Amniotic epithelial cell (primary cell): Measurements from ENCODE around the gene P3H1.
A peak's percentile ranks its signal among the peaks of the same experiment; 100 is the strongest.
"Not testable (repeated sequence)": the region's sequence is repeated elsewhere in the genome, so short reads cannot be mapped to it uniquely, and the experiment has no call there.

Source experiments
- DNase-seq: peaks from one replicate; pipeline ENCODE4 v3.0.0-alpha.2; 2010; ENCODE audit warnings: low read depth

Gene P3H1

GRCh38 chr1:42730002-42730401 is 36.8 kb downstream of the P3H1 start:
- DNase-seq = no peak

- not testable (repeated sequence) for DNase-seq
These were observed 41.0 kb downstream of the P3H1 start for GRCh38 chr1:42725820-42726219.

GRCh38 chr1:42723511-42723910 is 43.3 kb downstream of the P3H1 start:
- DNase-seq = peak; percentile 36

GRCh38 chr1:42722403-42722802 is 44.4 kb downstream of the P3H1 start:
- DNase-seq = not testable (repeated sequence)

GRCh38 chr1:42721926-42722325 is 44.9 kb downstream of the P3H1 start:
- no peak for DNase-seq

- no peak for DNase-seq
These were observed 46.0 kb downstream of the P3H1 start for GRCh38 chr1:42720868-42721267.

- DNase-seq = not testable (repeated sequence)
These were observed 52.4 kb downstream of the P3H1 start for GRCh38 chr1:42714441-42714840.

- DNase-seq = no peak
These were observed 53.5 kb downstream of the P3H1 start for GRCh38 chr1:42713293-42713692.

- DNase-seq = not testable (repeated sequence)
These were observed 54.0 kb downstream of the P3H1 start for GRCh38 chr1:42712808-42713207.

GRCh38 chr1:42703888-42704464 is 62.9 kb downstream of the P3H1 start:
- DNase-seq = no peak

GRCh38 chr1:42700006-42700405 is 66.8 kb downstream of the P3H1 start:
- no peak for DNase-seq

GRCh38 chr1:42698081-42698813 is 68.6 kb downstream of the P3H1 start:
- DNase-seq = no peak
